Amniotic stem cell (primary cell): ENCODE data around the gene GATAD2A.

Experiments used
- DNase-seq: peaks from one replicate; lab custom pipeline; 2025; lab: John Stamatoyannopoulos, UW

The GATAD2A gene

GRCh38 chr19:19545707-19546106 lies 140.2 kb downstream of the GATAD2A start:
- no peak for DNase-seq

GRCh38 chr19:19546751-19547162 lies 141.3 kb downstream of the GATAD2A start:
- no peak for DNase-seq

GRCh38 chr19:19547674-19548336 lies 142.3 kb downstream of the GATAD2A start:
- DNase-seq: no peak

- DNase-seq: no peak
These were observed 143.7 kb downstream of the GATAD2A start for GRCh38 chr19:19548915-19549759.

GRCh38 chr19:19549804-19550464 lies 144.5 kb downstream of the GATAD2A start:
- DNase-seq: no peak

GRCh38 chr19:19550485-19550929 lies 145.0 kb downstream of the GATAD2A start:
- no peak for DNase-seq

GRCh38 chr19:19550972-19551852 lies 145.7 kb downstream of the GATAD2A start:
- no peak for DNase-seq

- DNase-seq: no peak
These were observed 146.3 kb downstream of the GATAD2A start for GRCh38 chr19:19551853-19552192.

- no peak for DNase-seq
These were observed 147.3 kb downstream of the GATAD2A start for GRCh38 chr19:19552798-19553197.

- no peak for DNase-seq
These were observed 148.2 kb downstream of the GATAD2A start for GRCh38 chr19:19553670-19554069.

- DNase-seq: no peak
These were observed 148.9 kb downstream of the GATAD2A start for GRCh38 chr19:19554074-19555023.

- DNase-seq: no peak
These were observed 152.6 kb downstream of the GATAD2A start for GRCh38 chr19:19558055-19558454.
